Stimulated activated naive CD8-positive, alpha-beta T cell treated with anti-CD3 and anti-CD28 coated beads, Interleukin-15, Interleukin-2, amounts not matched to agents 100 ng/mL and 50 ng/mL, for 24 hours (primary cell): ENCODE results near the gene RORC.

ENCODE experiments used
- H3K27ac Mint-ChIP-seq: one replicate; pipeline ENCODE4 v1.8.0; 2021; ENCODE audit warnings: mild to moderate bottlenecking, mixed read lengths
- H3K27me3 Mint-ChIP-seq: one replicate; pipeline ENCODE4 v1.8.0; 2021; ENCODE audit warnings: mixed read lengths
- H3K36me3 Mint-ChIP-seq: one replicate; pipeline ENCODE4 v1.8.0; 2021; ENCODE audit warnings: low read depth, mixed read lengths
- H3K4me1 Mint-ChIP-seq: one replicate; pipeline ENCODE4 v1.8.0; 2021; ENCODE audit warnings: low read depth, mixed read lengths
- H3K4me3 Mint-ChIP-seq: one replicate; pipeline ENCODE4 v1.8.0; 2021; ENCODE audit warnings: mild to moderate bottlenecking, mixed read lengths
- H3K9me3 Mint-ChIP-seq: one replicate; pipeline ENCODE4 v1.8.0; 2021; ENCODE audit warnings: mixed read lengths

RORC gene

DNA sequence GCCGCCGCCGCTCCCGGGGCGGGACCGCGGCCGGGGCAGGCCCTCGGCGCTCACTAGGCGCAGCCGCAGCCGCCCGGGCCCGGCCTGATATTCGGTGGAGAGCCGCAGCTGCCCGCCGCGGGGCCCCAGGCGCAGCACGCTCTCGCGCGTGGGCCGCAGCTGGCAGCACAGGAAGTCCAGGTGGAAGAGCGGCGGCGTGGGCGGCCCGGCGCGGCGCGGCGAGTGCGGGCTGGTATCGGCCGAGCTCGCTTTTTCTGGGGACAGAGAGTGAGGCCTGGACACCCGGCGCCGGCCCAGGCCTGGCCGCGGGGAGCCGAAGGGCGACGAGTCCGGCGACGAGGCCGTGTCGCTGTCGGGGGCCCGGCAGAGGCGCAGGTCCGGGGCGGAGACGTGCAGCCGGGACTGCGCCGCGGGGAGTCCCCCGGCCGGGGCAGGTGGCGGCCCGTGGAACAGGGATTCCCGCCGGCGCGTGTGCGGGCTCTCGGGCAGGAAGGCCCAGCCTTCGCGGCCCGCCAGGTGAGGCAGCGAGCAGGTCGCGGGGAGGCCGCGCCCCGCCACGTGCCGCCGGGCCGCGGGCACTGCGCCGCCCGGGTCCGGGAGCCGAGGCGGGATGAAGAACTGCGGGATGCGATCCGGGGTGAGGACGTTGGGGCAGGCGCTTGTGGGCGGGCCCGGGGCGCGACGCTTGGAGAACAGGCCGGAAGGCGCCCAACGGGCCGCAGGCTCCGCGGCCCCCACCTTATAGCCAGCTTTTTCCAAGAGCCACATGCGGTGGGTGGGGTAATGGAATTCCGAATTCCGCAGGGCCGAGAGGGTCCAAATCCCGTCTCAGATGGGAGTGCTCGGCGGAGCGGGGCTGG lies 6.8 kb upstream of the RORC start:
- Mint-ChIP-seq H3K27me3 (no peaks in the 10 kb centered on the region), H3K4me1 (peaks cover 63% of the 10 kb centered on the region), H3K9me3 (no peaks in the 10 kb centered on the region), H3K27ac (peak overlapping the region; percentile 82), H3K36me3 (peaks cover 11% of the 10 kb centered on the region), H3K4me3 (peak overlapping the region; percentile 85)

DNA sequence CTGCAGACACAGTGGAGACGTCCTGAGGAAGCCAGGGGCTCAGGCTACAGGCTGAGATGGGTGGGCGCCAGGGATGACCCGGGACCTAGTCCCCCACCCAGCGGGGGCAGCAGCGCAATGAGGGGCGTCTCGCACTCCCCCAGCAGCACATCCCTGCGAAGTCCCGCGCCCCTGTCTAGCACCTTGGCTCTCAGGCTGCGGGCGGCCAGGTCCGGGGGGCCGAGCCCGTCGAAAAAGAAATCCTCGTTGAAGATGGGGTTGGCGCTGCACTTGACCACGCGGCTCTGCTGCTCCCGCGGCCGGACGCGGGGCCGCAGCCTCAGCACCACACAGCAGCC lies 6.3 kb upstream of the RORC start:
- peaks cover 68% of the 10 kb centered on the region for H3K4me1 Mint-ChIP-seq
- no peaks in the 10 kb centered on the region for H3K9me3 Mint-ChIP-seq
- H3K36me3 Mint-ChIP-seq, result peaks cover 5% of the 10 kb centered on the region
- H3K4me3 Mint-ChIP-seq, result peak overlapping the region; percentile 88
- peak overlapping the region; percentile 90 for H3K27ac Mint-ChIP-seq
- no peaks in the 10 kb centered on the region for H3K27me3 Mint-ChIP-seq

DNA sequence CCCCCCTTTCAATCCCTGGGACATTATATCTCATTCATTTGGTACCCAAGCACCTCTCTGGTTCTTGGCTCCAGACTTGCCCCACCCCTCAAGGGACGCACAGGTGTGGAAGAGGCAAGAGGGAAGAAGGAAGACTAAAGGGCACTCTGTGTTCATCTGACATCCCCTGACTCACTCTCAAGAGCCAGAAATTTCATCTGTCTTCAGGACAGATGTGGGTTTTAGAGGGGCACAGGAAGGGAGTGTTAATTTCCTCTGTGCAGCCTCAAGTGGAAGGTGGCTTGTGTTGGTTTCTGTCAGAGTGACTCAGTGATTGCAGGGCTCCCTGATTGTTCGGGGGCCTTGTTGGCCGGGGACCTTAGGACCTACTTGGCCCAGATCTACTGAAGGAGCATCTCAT lies 5.6 kb upstream of the RORC start:
- Mint-ChIP-seq H3K4me3 (peak overlapping the region; percentile 88), H3K27me3 (no peaks in the 10 kb centered on the region), H3K27ac (peak overlapping the region; percentile 90), H3K9me3 (no peaks in the 10 kb centered on the region), H3K36me3 (peaks cover 3% of the 10 kb centered on the region), H3K4me1 (peaks cover 73% of the 10 kb centered on the region)

DNA sequence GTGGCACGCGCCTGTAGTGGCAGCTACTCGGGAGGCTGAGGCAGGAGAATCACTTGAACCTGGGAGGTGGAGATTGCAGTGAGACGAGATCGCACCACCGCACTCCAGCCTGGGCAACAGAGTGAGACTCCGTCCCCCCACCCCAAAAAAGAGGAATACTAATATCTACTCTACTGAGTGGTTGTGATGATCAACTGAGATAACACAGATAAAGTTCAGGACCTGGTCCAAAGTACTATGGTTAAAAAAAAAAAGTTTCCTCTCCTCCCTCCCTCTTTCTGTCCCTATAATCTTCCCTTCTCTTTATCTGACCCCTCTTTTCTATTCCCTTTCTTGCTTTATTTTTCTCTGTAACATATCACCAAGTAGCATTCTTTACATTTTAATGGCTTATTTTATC lies 4.0 kb upstream of the RORC start:
- no peak overlapping the region for H3K27ac Mint-ChIP-seq
- H3K4me1 Mint-ChIP-seq, result peaks cover 80% of the 10 kb centered on the region
- no peaks in the 10 kb centered on the region for H3K27me3 Mint-ChIP-seq
- no peaks in the 10 kb centered on the region for H3K9me3 Mint-ChIP-seq
- H3K4me3 Mint-ChIP-seq, result no peak overlapping the region
- H3K36me3 Mint-ChIP-seq, result no peaks in the 10 kb centered on the region

DNA sequence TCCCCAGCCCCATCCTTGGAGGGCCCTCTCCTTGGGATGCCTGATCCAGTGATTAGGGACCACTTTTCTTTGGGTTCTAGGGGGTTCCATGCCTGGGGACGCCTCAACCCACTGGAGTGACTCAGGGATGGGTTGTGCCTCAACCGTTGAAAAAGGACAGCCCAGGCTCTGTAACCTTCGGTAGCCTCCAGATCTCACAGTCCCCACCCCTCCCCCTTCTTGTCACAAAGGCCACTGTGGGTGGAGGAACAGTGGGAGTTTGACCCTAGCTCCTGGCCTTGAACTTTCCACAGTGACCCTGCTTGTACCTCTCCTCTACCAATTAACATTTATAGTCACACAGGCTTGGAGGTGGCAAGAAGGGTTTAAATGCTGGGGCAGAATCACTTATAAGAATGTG lies 2.6 kb upstream of the RORC start:
- no peaks in the 10 kb centered on the region for H3K9me3 Mint-ChIP-seq
- no peaks in the 10 kb centered on the region for H3K36me3 Mint-ChIP-seq
- H3K27ac Mint-ChIP-seq, result no peak overlapping the region
- no peak overlapping the region for H3K4me3 Mint-ChIP-seq
- H3K27me3 Mint-ChIP-seq, result no peaks in the 10 kb centered on the region
- peaks cover 81% of the 10 kb centered on the region for H3K4me1 Mint-ChIP-seq

DNA sequence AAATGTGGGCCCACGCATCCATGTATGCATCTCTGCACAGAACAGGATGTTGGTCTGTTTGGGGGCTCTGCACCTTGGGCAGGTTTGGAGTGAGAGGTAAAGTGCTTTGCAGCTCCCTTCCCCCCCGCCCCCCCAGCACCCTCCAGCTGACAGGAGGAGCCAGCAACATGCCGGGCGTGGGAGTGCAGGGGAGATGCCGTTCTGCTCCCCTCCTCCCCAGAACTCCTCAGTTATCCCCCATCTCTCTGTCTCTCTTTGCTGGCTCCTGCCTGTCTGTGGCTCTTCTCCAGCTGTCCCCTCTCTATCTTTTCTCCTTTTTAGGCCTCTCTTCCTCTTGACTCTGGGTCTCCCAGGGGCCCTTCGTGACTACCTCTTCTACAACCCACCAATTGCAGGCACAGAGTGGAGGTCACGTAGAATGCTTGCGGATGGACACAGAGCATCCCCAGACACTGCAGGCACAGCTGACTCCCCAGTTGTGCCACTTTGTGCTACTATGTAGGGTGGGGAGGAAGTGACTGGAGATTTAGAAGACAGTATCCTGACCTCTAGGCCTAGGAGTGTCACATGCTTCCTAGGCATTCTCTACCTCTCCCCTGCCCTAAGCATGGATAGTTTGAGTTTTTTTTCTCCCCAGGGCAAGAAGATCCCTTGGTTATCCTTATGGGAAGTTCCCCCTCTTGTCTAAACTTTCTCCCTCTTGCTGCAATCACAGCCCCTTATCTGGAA lies 1.7 kb upstream of the RORC start:
- H3K4me3 Mint-ChIP-seq, result no peak overlapping the region

DNA sequence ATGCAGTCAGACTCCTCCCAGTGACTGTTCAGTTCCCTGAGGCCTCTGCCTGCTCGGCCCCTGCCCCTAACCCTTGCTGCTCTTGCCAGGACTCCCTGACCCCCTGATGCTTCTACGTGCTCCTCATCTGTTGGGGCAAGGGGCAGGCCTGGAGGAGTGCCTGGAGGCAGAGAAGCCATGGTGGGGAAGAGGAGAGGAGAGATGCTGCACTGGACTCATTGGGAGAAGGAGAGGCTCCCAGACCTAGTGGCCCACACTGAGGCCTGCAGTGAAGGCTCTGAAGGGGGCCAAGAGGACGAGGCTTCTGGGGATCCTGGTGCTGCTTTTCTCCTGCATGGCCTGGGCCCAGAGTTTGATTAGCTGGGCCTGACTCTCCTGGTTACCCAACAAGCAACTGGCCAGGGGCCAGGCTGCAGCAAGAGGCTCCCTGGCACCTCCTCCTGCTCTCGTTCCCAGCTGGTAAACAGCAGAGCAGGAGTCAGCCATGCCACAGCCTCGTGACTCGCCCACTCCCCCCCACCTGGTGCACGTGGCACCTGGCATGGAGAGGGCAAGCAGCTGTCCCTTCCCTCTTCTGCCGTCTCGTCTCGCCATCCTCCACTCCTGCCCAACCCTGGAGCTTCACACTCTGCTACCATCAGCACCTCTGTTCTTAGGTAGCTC lies 847 bp upstream of the RORC start:
- Mint-ChIP-seq H3K27me3 (no peaks in the 10 kb centered on the region), H3K27ac (no peak overlapping the region), H3K9me3 (no peaks in the 10 kb centered on the region), H3K4me1 (peaks cover 90% of the 10 kb centered on the region), H3K4me3 (no peak overlapping the region), H3K36me3 (no peaks in the 10 kb centered on the region)

More for the DNA sequence above, 1.7 kb upstream of the RORC start:
- Mint-ChIP-seq H3K9me3 (no peaks in the 10 kb centered on the region), H3K36me3 (no peaks in the 10 kb centered on the region), H3K27me3 (no peaks in the 10 kb centered on the region), H3K4me1 (peaks cover 86% of the 10 kb centered on the region), H3K27ac (no peak overlapping the region)

DNA sequence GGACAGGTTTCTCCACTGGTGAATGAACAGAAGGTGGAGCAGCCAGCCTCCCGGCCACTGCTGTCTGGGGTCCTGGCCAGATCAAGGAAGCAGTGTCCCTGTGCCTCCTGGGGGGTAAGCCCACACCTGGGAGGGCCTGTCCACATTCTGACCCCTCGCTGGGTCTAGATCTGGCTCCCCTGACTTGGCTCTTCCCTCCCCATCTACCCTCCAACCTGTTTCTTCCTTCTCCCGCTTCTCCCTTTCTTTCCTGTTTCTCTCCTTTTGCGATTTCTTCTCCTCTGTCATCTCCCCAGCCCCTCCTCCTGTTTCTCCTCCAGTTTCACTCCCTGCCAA lies 378 bp downstream of the RORC start:
- no peak overlapping the region for H3K4me3 Mint-ChIP-seq
- H3K27me3 Mint-ChIP-seq, result no peaks in the 10 kb centered on the region
- peaks cover 90% of the 10 kb centered on the region for H3K4me1 Mint-ChIP-seq
- H3K36me3 Mint-ChIP-seq, result no peaks in the 10 kb centered on the region
- H3K9me3 Mint-ChIP-seq, result no peaks in the 10 kb centered on the region
- no peak overlapping the region for H3K27ac Mint-ChIP-seq

DNA sequence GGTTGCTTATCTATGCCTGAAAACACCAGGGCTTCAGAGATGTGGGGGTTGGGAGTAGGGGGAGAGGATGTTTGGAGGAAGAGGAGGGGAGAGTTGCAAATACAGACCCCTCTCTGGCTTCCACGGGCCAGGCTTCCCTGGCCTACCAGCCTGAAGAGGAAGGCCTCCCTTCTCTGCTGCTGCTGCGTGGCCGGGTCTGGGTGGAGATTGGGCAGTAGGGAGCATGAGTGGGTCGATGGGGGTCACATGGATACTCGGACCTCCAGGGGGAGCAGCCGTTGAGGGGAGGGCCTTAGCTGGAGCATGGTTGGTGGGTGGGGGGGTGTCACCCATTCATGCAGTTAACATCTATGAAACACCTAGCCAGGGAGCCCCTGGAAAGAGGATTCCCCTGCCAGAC lies 1.5 kb downstream of the RORC start:
- Mint-ChIP-seq H3K4me1 (peaks cover 93% of the 10 kb centered on the region), H3K36me3 (no peaks in the 10 kb centered on the region), H3K27me3 (no peaks in the 10 kb centered on the region), H3K27ac (no peak overlapping the region), H3K9me3 (no peaks in the 10 kb centered on the region), H3K4me3 (peak overlapping the region; percentile 38)

DNA sequence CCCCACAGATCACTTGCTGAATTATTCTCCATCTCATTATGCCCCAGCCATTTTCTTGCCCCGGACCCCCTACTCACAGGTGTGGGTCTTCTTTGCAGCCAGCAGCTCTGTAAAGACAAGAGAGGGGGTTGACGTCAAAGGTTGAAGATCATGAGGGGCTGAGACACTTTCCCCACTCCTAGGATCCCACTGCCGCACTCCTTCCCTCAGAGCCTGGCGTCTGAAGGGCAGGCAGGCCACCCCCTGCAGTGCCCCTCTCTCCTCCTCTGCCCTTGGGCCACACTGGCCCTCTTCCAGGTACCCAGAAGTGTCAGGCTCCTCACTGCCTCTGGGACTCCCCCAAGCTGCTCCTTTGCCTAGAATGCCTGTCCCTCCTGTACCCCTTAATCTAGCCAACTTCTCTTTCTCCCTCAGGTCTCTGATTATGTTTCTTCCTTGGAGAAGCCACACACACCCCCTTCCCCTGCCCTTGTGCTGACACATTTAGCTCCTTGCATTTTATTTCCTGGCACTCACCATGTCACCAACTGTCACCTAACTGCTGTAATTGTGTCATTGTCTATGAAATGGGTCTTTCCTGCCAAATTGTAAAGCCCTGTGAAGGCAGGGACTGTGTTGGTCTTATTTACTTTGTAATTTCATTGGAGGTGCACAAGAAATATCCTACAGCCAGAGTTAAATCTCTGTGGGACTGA lies 2.1 kb downstream of the RORC start:
- H3K27ac Mint-ChIP-seq, result no peak overlapping the region

DNA sequence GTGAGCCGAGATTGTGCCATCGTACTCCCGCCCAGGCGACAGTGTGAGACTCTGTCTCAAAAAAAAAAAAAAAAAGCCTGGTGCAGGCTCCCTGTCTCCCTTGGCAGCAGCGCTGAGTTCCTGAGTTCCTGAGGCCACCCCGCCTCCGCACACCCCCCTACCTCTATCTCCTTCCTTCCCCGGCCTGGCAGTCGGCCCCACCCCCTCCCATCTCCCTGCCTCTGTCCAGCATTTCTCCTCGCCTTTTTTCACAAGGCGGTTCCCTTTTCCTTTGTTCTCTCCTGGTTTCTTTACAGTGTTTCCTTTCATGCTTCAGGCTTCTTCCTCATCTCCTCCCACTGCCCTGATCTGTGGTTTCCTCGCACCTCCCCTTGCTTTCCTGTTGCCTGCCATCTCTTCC lies 2.7 kb downstream of the RORC start:
- H3K4me3 Mint-ChIP-seq, result peak overlapping the region; percentile 38
- H3K9me3 Mint-ChIP-seq, result no peaks in the 10 kb centered on the region
- H3K36me3 Mint-ChIP-seq, result no peaks in the 10 kb centered on the region
- no peak overlapping the region for H3K27ac Mint-ChIP-seq
- H3K27me3 Mint-ChIP-seq, result no peaks in the 10 kb centered on the region
- peaks cover 84% of the 10 kb centered on the region for H3K4me1 Mint-ChIP-seq

More for the DNA sequence above, 2.1 kb downstream of the RORC start:
- H3K4me1 Mint-ChIP-seq, result peaks cover 90% of the 10 kb centered on the region
- H3K36me3 Mint-ChIP-seq, result no peaks in the 10 kb centered on the region
- no peaks in the 10 kb centered on the region for H3K9me3 Mint-ChIP-seq
- H3K27me3 Mint-ChIP-seq, result no peaks in the 10 kb centered on the region
- peak overlapping the region; percentile 38 for H3K4me3 Mint-ChIP-seq

DNA sequence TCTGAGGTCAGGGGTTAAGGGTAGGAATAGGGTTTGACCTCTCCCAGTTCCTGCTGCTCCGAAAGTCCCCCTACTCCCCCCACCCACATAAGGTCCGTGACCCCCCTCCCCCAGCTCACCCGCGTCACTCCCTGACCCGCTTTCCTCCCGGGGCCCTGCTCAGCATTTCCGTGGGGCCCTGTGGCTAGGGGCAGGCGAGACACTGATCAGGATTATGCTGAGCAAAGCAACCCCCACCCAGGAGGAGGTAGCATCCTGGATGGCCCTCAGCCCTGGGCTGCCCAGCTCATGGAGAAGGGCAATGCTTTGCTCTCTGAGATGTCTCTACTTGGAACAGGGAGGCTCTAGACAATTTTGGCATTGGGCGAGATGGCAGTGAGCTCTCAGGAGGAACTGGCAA lies 3.7 kb downstream of the RORC start:
- Mint-ChIP-seq H3K9me3 (no peaks in the 10 kb centered on the region), H3K4me3 (peak overlapping the region; percentile 27), H3K36me3 (no peaks in the 10 kb centered on the region), H3K27me3 (no peaks in the 10 kb centered on the region), H3K4me1 (peaks cover 76% of the 10 kb centered on the region), H3K27ac (no peak overlapping the region)

DNA sequence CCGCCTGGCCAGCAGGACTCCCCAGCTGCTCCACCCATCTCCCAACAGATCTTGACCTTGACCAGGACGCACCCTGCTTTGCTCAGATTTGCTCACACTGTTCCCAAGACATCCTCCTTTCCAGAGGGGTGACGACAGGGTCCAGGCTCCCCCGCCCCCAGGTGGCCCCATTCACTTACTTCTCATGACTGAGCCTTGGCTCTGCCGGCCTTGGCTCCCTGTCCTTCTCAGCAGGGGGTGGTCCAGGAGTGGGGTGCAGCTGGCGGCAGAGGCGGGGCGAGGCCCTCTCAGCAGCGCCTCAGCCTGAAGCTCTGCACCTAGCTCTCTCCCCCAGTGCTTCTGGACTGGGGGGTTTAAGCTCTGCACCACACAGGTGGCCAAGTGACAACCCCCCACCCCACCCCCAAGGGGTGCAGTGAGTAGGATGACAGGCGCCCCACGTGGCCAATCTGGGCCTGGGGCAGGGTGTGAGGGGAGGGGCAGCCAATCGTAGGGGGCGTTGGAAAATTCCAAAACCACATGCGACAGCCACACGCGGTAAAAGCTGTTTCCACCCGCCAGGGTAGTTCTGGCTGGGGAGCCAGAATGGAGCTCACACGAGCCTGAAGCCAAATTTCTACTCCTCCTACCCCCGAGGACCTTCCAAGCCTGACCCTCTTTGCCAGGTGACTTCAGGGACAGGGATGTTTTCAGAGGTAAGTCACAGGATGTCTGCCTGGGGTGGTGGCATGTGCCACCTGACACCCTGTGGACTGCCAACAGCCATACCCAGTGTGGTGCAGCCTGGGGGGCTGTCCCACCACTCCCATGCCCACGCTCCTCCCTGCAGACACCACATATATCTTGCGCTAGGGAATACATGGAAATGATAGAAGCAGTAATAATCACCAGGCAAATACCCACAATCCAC lies 5.6 kb downstream of the RORC start:
- Mint-ChIP-seq H3K27ac (peak overlapping the region; percentile 65), H3K9me3 (no peaks in the 10 kb centered on the region), H3K4me3 (peak overlapping the region; percentile 49), H3K27me3 (no peaks in the 10 kb centered on the region), H3K36me3 (no peaks in the 10 kb centered on the region), H3K4me1 (peaks cover 80% of the 10 kb centered on the region)

DNA sequence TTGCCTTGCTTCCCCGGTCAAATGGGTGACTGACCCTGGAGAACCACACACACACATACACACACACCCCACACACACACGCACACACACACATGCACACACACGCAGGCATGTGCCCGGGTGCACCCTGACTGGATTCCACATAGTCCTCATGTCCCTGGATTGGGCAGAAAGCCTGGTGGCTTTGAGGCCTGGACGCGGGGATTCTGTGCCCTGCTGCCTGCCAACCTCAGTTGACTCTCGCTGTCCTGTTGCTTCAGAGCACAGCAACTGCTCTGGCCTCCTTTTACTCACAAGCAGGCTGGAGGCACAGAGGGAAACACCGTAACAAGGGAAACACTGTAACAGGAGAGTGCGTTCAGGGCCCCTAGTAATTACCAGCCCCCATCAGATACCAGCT lies 6.4 kb downstream of the RORC start:
- H3K9me3 Mint-ChIP-seq, result no peaks in the 10 kb centered on the region
- peak overlapping the region; percentile 21 for H3K27ac Mint-ChIP-seq

More for the DNA sequence above, 6.4 kb downstream of the RORC start:
- no peaks in the 10 kb centered on the region for H3K27me3 Mint-ChIP-seq
- no peaks in the 10 kb centered on the region for H3K36me3 Mint-ChIP-seq
- H3K4me3 Mint-ChIP-seq, result peak overlapping the region; percentile 49
- peaks cover 82% of the 10 kb centered on the region for H3K4me1 Mint-ChIP-seq
